HepG2 (cell line): Measurements from ENCODE around the gene ZNF211. TPM values are rescaled to one million over a fixed set of nuclear protein-coding genes. Genes with fewer than 3 reads are reported as not detected.

ENCODE experiments used
- CREB1 ChIP-seq, 2 experiments: fragments of 450-650 bp in 1 of 2; IDR thresholded peaks; 2 replicates each; pipeline ENCODE4 v1.6.1; 2016 to 2017; ENCODE audit warnings: control low read depth in 1 of 2, mild to moderate bottlenecking in 1 of 2, missing compliant biosample characterization in 1 of 2, missing genetic modification characterization in 1 of 2
- E2F1 ChIP-seq: sonication (generic); formaldehyde crosslinking; IDR thresholded peaks from 2 replicates; pipeline ENCODE4 v1.5.0; 2020; ENCODE audit warnings: missing genetic modification reagents
- EP300 ChIP-seq, 3 experiments: sonication (generic) in 1 of 3; formaldehyde crosslinking in 1 of 3; IDR thresholded peaks; 2 replicates each; pipeline versions ENCODE4 v1.5.1 to v1.6.1; 2011 to 2020; ENCODE audit warnings: low read depth in 2 of 3, low read length in 2 of 3, borderline replicate concordance in 1 of 3, improper control_type of control experiment in 1 of 3, mild to moderate bottlenecking in 1 of 3, missing genetic modification reagents in 1 of 3, moderate library complexity in 1 of 3
- FOXO4 ChIP-seq: sonication (generic); formaldehyde crosslinking; conservative IDR thresholded peaks from 2 replicates; pipeline ENCODE4 v1.8.1; 2023; ENCODE audit warnings: missing genetic modification reagents
- HHEX ChIP-seq: IDR thresholded peaks from 2 replicates; pipeline ENCODE4 v1.6.1; 2016; ENCODE audit warnings: control low read depth
- HOXA9 ChIP-seq: sonication (generic); formaldehyde crosslinking; IDR thresholded peaks from 2 replicates; pipeline ENCODE4 v1.8.1; 2022; ENCODE audit warnings: missing genetic modification reagents, mild to moderate bottlenecking, moderate library complexity, borderline replicate concordance
- KLF12 ChIP-seq: sonication (generic); formaldehyde crosslinking; IDR thresholded peaks from 2 replicates; pipeline ENCODE4 v1.4.0; 2020; ENCODE audit warnings: missing genetic modification reagents, borderline replicate concordance
- NCOA1 ChIP-seq: sonication (generic); formaldehyde crosslinking; IDR thresholded peaks from 2 replicates; pipeline ENCODE4 v1.9.0; 2021; ENCODE audit warnings: missing genetic modification reagents
- NPAS2 ChIP-seq: sonication (generic); formaldehyde crosslinking; IDR thresholded peaks from 2 replicates; pipeline ENCODE4 v1.8.0; 2022; ENCODE audit warnings: mild to moderate bottlenecking, missing genetic modification reagents, borderline replicate concordance
- RFX5 ChIP-seq: IDR thresholded peaks from 2 replicates; pipeline ENCODE4 v1.6.1; 2011; ENCODE audit warnings: low read depth, low read length, improper control_type of control experiment
- SSRP1 ChIP-seq: IDR thresholded peaks from 2 replicates; pipeline ENCODE4 v1.6.1; 2016; ENCODE audit warnings: control low read depth
- ZBTB37 ChIP-seq: sonication (generic); formaldehyde crosslinking; IDR thresholded peaks from 2 replicates; pipeline ENCODE4 v1.4.0; 2020; ENCODE audit warnings: mild to moderate bottlenecking, missing genetic modification reagents
- ZNF275 ChIP-seq: sonication (generic); formaldehyde crosslinking; IDR thresholded peaks from 2 replicates; pipeline ENCODE4 v1.8.0; 2022; ENCODE audit warnings: missing genetic modification reagents, mild to moderate bottlenecking, inconsistent platforms, borderline replicate concordance
- ZNF337 ChIP-seq: sonication (generic); formaldehyde crosslinking; IDR thresholded peaks from 2 replicates; pipeline ENCODE4 v1.5.1; 2020; ENCODE audit warnings: missing genetic modification reagents, low read depth, mild to moderate bottlenecking, borderline replicate concordance
- ZNF484 ChIP-seq: sonication (generic); formaldehyde crosslinking; IDR thresholded peaks from 2 replicates; pipeline ENCODE4 v1.5.1; 2020; ENCODE audit warnings: mild to moderate bottlenecking, low read depth, missing genetic modification reagents, borderline replicate concordance
- ZNF556 ChIP-seq: sonication (generic); formaldehyde crosslinking; IDR thresholded peaks from 2 replicates; pipeline ENCODE4 v1.4.0; 2020; ENCODE audit warnings: mild to moderate bottlenecking, missing genetic modification reagents, borderline replicate concordance
- ZNF558 ChIP-seq: sonication (generic); formaldehyde crosslinking; IDR thresholded peaks from 2 replicates; pipeline ENCODE4 v1.9.0; 2022; ENCODE audit warnings: mild to moderate bottlenecking, missing genetic modification reagents, borderline replicate concordance
- ZNF616 ChIP-seq: sonication (generic); formaldehyde crosslinking; IDR thresholded peaks from 2 replicates; pipeline ENCODE4 v1.5.0; 2020; ENCODE audit warnings: low read depth, mild to moderate bottlenecking, missing genetic modification reagents
- polyA plus RNA-seq, 8 experiments: library from polyadenylated mRNA; depleted of rRNA in 3 of 8; stranded (reverse) in 7 of 8; unstranded in 1 of 8; fragments of >200 nt; fragmentation: Illumina TruSeq in 4 of 8; extraction: Trizol in 4 of 8; gene quantifications; 2 replicates each; pipeline versions ENCODE4 v1.2.1 to v1.2.3, GENCODE V29; 2011 to 2016; ENCODE audit warnings: low read depth in 4 of 8, missing spikeins in 1 of 8, mixed read lengths in 1 of 8; ENCODE audit not compliant: insufficient read depth in 1 of 8
- total RNA-seq, 5 experiments: library from RNA; depleted of rRNA; stranded (reverse); fragments of >200 nt; fragmentation: Illumina TruSeq; extraction: Trizol; gene quantifications; 2 replicates each; pipeline ENCODE4 v1.2.3, GENCODE V29; 2016; ENCODE audit warnings: low read depth in 1 of 5
- TF ChIP-seq, protein P1 (sequence below): sonication (generic); formaldehyde crosslinking; IDR thresholded peaks from 2 replicates; pipeline ENCODE4 v1.5.1; 2020; ENCODE audit warnings: missing genetic modification reagents, mild to moderate bottlenecking, borderline replicate concordance
- TF ChIP-seq, protein P2 (sequence below): sonication (generic); formaldehyde crosslinking; IDR thresholded peaks from 2 replicates; pipeline ENCODE4 v1.4.0; 2020; ENCODE audit warnings: mild to moderate bottlenecking, missing genetic modification reagents

The ZNF211 gene
- total and polyA plus RNA-seq, 2 of the 13 experiments (the other 11 are each of a cell fraction or from before 2014, with no cell fraction given), result 9.9 to 11.2 TPM

- no peak for TF ChIP-seq E2F1
- TF ChIP-seq NCOA1 (CRISPR knock-in tag), result no peak
- TF ChIP-seq, protein P1, sequence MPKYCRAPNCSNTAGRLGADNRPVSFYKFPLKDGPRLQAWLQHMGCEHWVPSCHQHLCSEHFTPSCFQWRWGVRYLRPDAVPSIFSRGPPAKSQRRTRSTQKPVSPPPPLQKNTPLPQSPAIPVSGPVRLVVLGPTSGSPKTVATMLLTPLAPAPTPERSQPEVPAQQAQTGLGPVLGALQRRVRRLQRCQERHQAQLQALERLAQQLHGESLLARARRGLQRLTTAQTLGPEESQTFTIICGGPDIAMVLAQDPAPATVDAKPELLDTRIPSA (CRISPR knock-in tag), result no peak
- no peak for TF ChIP-seq CREB1 (IDR thresholded peaks at IDR 0.05)
- no peak for TF ChIP-seq CREB1 (CRISPR knock-in tag; IDR thresholded peaks at IDR 0.05)
- TF ChIP-seq ZNF484, result no peak
- TF ChIP-seq HOXA9 (CRISPR knock-in tag), result no peak
- no peak for TF ChIP-seq ZNF337
- TF ChIP-seq FOXO4, result no peak
- no peak for TF ChIP-seq SSRP1 (CRISPR knock-in tag)
- TF ChIP-seq, protein P2, sequence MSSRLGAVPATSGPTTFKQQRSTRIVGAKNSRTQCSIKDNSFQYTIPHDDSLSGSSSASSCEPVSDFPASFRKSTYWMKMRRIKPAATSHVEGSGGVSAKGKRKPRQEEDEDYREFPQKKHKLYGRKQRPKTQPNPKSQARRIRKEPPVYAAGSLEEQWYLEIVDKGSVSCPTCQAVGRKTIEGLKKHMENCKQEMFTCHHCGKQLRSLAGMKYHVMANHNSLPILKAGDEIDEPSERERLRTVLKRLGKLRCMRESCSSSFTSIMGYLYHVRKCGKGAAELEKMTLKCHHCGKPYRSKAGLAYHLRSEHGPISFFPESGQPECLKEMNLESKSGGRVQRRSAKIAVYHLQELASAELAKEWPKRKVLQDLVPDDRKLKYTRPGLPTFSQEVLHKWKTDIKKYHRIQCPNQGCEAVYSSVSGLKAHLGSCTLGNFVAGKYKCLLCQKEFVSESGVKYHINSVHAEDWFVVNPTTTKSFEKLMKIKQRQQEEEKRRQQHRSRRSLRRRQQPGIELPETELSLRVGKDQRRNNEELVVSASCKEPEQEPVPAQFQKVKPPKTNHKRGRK (CRISPR knock-in tag), result no peak
- no peak for TF ChIP-seq EP300 (IDR thresholded peaks at IDR 0.05; ENCODE audit: low read depth in 2 of 2, low read length in 2 of 2)
- TF ChIP-seq EP300 (CRISPR knock-in tag; IDR thresholded peaks at IDR 0.05; ENCODE audit: borderline replicate concordance), result no peak
- TF ChIP-seq ZNF556 (CRISPR knock-in tag), result no peak
- no peak for TF ChIP-seq NPAS2 (CRISPR knock-in tag)
- no peak for TF ChIP-seq ZNF275 (CRISPR knock-in tag)
- no peak for TF ChIP-seq ZBTB37 (CRISPR knock-in tag)
- no peak for TF ChIP-seq RFX5
- TF ChIP-seq KLF12, result 0 out of 2 replicates have a peak, but pooled peaks have one; percentile 48
- TF ChIP-seq ZNF558 (CRISPR knock-in tag), result no peak; the same call in 1 of the 2 replicates
- no peak for TF ChIP-seq HHEX (CRISPR knock-in tag)
- TF ChIP-seq ZNF616 (CRISPR knock-in tag), result no peak
Measured at GRCh38 chr19:57664269-57665127, 31.5 kb downstream of the ZNF211 start (continued).
